Activated B cell treated with CpG ODN at 0.5 μM for 24 hours (primary cell): ENCODE measurements around the gene FOXO3. TPM values are rescaled to one million over a fixed set of nuclear protein-coding genes. Genes with fewer than 3 reads are reported as not detected.

Experiments used
- ATAC-seq: fragments of 200-7000 bp; cut with Tn5 transposase; one replicate; pipeline ENCODE4 v1.10.0; 2021; ENCODE audit warnings: low read depth, mild to moderate bottlenecking, moderate library complexity
- CTCF ChIA-PET: fragments of 350-600 bp; sonication (Branson Sonifier 250); formaldehyde crosslinking; loops from one replicate; lab custom pipeline; 2021; ENCODE audit warnings: antibody characterized with exemption; lab: Charles Lee
- POLR2A ChIA-PET: fragments of 350-600 bp; sonication (Branson Sonifier 250); formaldehyde crosslinking; loops from one replicate; lab custom pipeline; 2021; ENCODE audit warnings: antibody characterized with exemption; lab: Charles Lee
- DNase-seq: peaks from one replicate; pipeline ENCODE4 v3.0.0; 2022
- H3K27ac Mint-ChIP-seq: one replicate; pipeline ENCODE4 v1.8.0; 2020; ENCODE audit warnings: mixed read lengths
- H3K27me3 Mint-ChIP-seq: one replicate; pipeline ENCODE4 v1.8.0; 2021; ENCODE audit warnings: mixed read lengths
- H3K36me3 Mint-ChIP-seq: one replicate; pipeline ENCODE4 v1.8.0; 2021; ENCODE audit warnings: low read depth, mixed read lengths
- H3K4me1 Mint-ChIP-seq: one replicate; pipeline ENCODE4 v1.8.0; 2021; ENCODE audit warnings: mixed read lengths
- H3K4me3 Mint-ChIP-seq: one replicate; pipeline ENCODE4 v1.8.0; 2020; ENCODE audit warnings: mild to moderate bottlenecking, mixed read lengths
- H3K9me3 Mint-ChIP-seq: one replicate; pipeline ENCODE4 v1.8.0; 2020; ENCODE audit warnings: mixed read lengths
- CTCF ChIP-seq: fragments of 200-600 bp; IDR thresholded peaks from one replicate; pipeline ENCODE4 v1.8.0; 2022; ENCODE audit warnings: antibody characterized with exemption, mild to moderate bottlenecking
- intact Hi-C: fragments of 100-400 bp; cut with micrococcal nuclease; formaldehyde crosslinking; loops from one replicate; pipeline ENCODE4 v1.15.1; 2024
- total RNA-seq: library from RNA; stranded (reverse); gene quantifications from 2 replicates; pipeline ENCODE4 v1.2.3, GENCODE V29; 2022

FOXO3 gene
- total RNA-seq, 1 donor from 2014 or later: 9.4 TPM

GRCh38 chr6:108643184-108643583 is 82.5 kb downstream of the FOXO3 start:
- intact Hi-C loops: no loop called here
- Mint-ChIP-seq H3K36me3 (peaks cover 9% of the 10 kb centered on the region), H3K4me3 (no peak overlapping the region), H3K27ac (no peak overlapping the region), H3K27me3 (no peaks in the 10 kb centered on the region), H3K4me1 (peaks cover 14% of the 10 kb centered on the region), H3K9me3 (no peaks in the 10 kb centered on the region)
- no peak for TF ChIP-seq CTCF
- no peak for DNase-seq
- ATAC-seq: no peak
- POLR2A ChIA-PET: interaction anchor here (0.6 kb wide), 1 partner anchor 664 kb away, joined by 4 read pairs; no protein-coding TSS in a partner anchor
- CTCF ChIA-PET: no interaction called here

- ChIA-PET POLR2A (no interaction called here), CTCF (no interaction called here)
- DNase-seq (no peak), ATAC-seq (no peak)
- TF ChIP-seq CTCF: no peak
- no peak overlapping the region for H3K4me3 Mint-ChIP-seq
- H3K4me1 Mint-ChIP-seq: peaks cover 13% of the 10 kb centered on the region
- H3K27ac Mint-ChIP-seq: no peak overlapping the region
- no peaks in the 10 kb centered on the region for H3K27me3 Mint-ChIP-seq
- peaks cover 12% of the 10 kb centered on the region for H3K36me3 Mint-ChIP-seq
- no peaks in the 10 kb centered on the region for H3K9me3 Mint-ChIP-seq
- intact Hi-C loops: no loop called here
Observed at GRCh38 chr6:108644252-108644651, 83.5 kb downstream of the FOXO3 start.

GRCh38 chr6:108648191-108648590 is 87.5 kb downstream of the FOXO3 start:
- TF ChIP-seq CTCF: no peak
- Mint-ChIP-seq H3K9me3 (no peaks in the 10 kb centered on the region), H3K27me3 (no peaks in the 10 kb centered on the region), H3K4me1 (peaks cover 21% of the 10 kb centered on the region), H3K27ac (no peak overlapping the region), H3K4me3 (no peak overlapping the region), H3K36me3 (peaks cover 12% of the 10 kb centered on the region)
- POLR2A ChIA-PET: no interaction called here
- CTCF ChIA-PET: interaction anchor here (0.7 kb wide), 1 partner anchor 24 kb away, joined by 3 read pairs; no protein-coding TSS in a partner anchor
- no peak for DNase-seq
- intact Hi-C loops: no loop called here
- no peak for ATAC-seq

- intact Hi-C loops: loop anchor here (10.0 kb wide), 1 partner anchor 424 kb away; no protein-coding TSS in a partner anchor
- Mint-ChIP-seq H3K27ac (no peak overlapping the region), H3K27me3 (no peaks in the 10 kb centered on the region), H3K9me3 (no peaks in the 10 kb centered on the region), H3K36me3 (peaks cover 9% of the 10 kb centered on the region), H3K4me3 (no peak overlapping the region), H3K4me1 (peaks cover 21% of the 10 kb centered on the region)
- DNase-seq (no peak), ATAC-seq (no peak)
- POLR2A ChIA-PET: no interaction called here
- no peak for TF ChIP-seq CTCF
- CTCF ChIA-PET: no interaction called here
Observed at GRCh38 chr6:108650325-108650724, 89.6 kb downstream of the FOXO3 start.

GRCh38 chr6:108650781-108651180 is 90.1 kb downstream of the FOXO3 start:
- Mint-ChIP-seq H3K9me3 (no peaks in the 10 kb centered on the region), H3K27me3 (no peaks in the 10 kb centered on the region), H3K4me3 (no peak overlapping the region), H3K4me1 (peaks cover 21% of the 10 kb centered on the region), H3K36me3 (peaks cover 8% of the 10 kb centered on the region), H3K27ac (no peak overlapping the region)
- TF ChIP-seq CTCF: no peak
- POLR2A ChIA-PET: no interaction called here
- DNase-seq (no peak), ATAC-seq (no peak)
- CTCF ChIA-PET: no interaction called here
- intact Hi-C loops: loop anchor here (10.0 kb wide), 1 partner anchor 424 kb away; no protein-coding TSS in a partner anchor
